ENCODE data around the gene EXD3. TPM values are rescaled to one million over a fixed set of nuclear protein-coding genes. Genes with fewer than 3 reads are reported as not detected.

EXD3 gene
- total RNA-seq, 4 donors from 2014 or later = 11.8 to 49.0 (median 31.5) TPM

GRCh38 chr9:137266585-137267453 is 156.1 kb downstream of the EXD3 start:
- Histone ChIP-seq H3K27ac (no peak overlapping the region), H3K27me3 (no peaks in the 10 kb centered on the region), H3K4me3 (no peak overlapping the region), H3K4me1 (no peaks in the 10 kb centered on the region), H3K36me3 (no peaks in the 10 kb centered on the region), H3K9me3 (no peaks in the 10 kb centered on the region)
- intact Hi-C loops (cut with DNase I; ENCODE audit: low total_unique reads) = no loop called here
- TF ChIP-seq CTCF (IDR thresholded peaks at IDR 0.05) (no peak), POLR2A (IDR thresholded peaks at IDR 0.05) (no peak)
- DNase-seq = no peak

- intact Hi-C loops (cut with DNase I; ENCODE audit: low total_unique reads) = no loop called here
- no peak for DNase-seq
- Histone ChIP-seq H3K4me3 (no peak overlapping the region), H3K36me3 (no peaks in the 10 kb centered on the region), H3K4me1 (no peaks in the 10 kb centered on the region), H3K9me3 (no peaks in the 10 kb centered on the region), H3K27me3 (no peaks in the 10 kb centered on the region), H3K27ac (no peak overlapping the region)
- no peak for TF ChIP-seq POLR2A (IDR thresholded peaks at IDR 0.05)
- no peak for TF ChIP-seq CTCF (IDR thresholded peaks at IDR 0.05)
These were observed 156.8 kb downstream of the EXD3 start for GRCh38 chr9:137266162-137266527.

GRCh38 chr9:137265496-137266161 is 157.3 kb downstream of the EXD3 start:
- intact Hi-C loops (cut with DNase I; ENCODE audit: low total_unique reads) = no loop called here
- Histone ChIP-seq H3K27ac (no peak overlapping the region), H3K4me1 (no peaks in the 10 kb centered on the region), H3K27me3 (no peaks in the 10 kb centered on the region), H3K4me3 (no peak overlapping the region), H3K9me3 (no peaks in the 10 kb centered on the region), H3K36me3 (no peaks in the 10 kb centered on the region)
- TF ChIP-seq POLR2A (IDR thresholded peaks at IDR 0.05) = no peak
- no peak for TF ChIP-seq CTCF (IDR thresholded peaks at IDR 0.05)
- no peak for DNase-seq

- no peak for DNase-seq
- no peaks in the 10 kb centered on the region for H3K36me3 ChIP-seq
These were observed 158.9 kb downstream of the EXD3 start for GRCh38 chr9:137264067-137264466.

More at GRCh38 chr9:137264067-137264466, 158.9 kb downstream of the EXD3 start:
- Histone ChIP-seq H3K27ac (no peak overlapping the region), H3K4me3 (no peak overlapping the region), H3K27me3 (no peaks in the 10 kb centered on the region), H3K9me3 (no peaks in the 10 kb centered on the region), H3K4me1 (no peaks in the 10 kb centered on the region)
- intact Hi-C loops (cut with DNase I; ENCODE audit: low total_unique reads) = no loop called here
- TF ChIP-seq CTCF (IDR thresholded peaks at IDR 0.05) (no peak), POLR2A (IDR thresholded peaks at IDR 0.05) (no peak)
